Activated CD4-positive, alpha-beta memory T cell treated with anti-CD3 and anti-CD28 coated beads for 36 hours (primary cell): ENCODE results near the gene CHST12. TPM values are rescaled to one million over a fixed set of nuclear protein-coding genes. Genes with fewer than 3 reads are reported as not detected.
"Not testable (repeated sequence)": the region's sequence is repeated elsewhere in the genome, so short reads cannot be mapped to it uniquely, and the experiment has no call there.

Experiments used
- CTCF ChIA-PET: fragments of 350-600 bp; sonication (Branson Sonifier 250); formaldehyde crosslinking; loops from one replicate; lab custom pipeline; 2021; ENCODE audit warnings: antibody characterized with exemption, inconsistent platforms; lab: Charles Lee
- POLR2A ChIA-PET: fragments of 350-600 bp; sonication (Branson Sonifier 250); formaldehyde crosslinking; loops from one replicate; lab custom pipeline; 2021; ENCODE audit warnings: antibody characterized with exemption; lab: Charles Lee
- DNase-seq: peaks from one replicate; pipeline ENCODE4 v3.0.0-alpha.2; 2020
- H3K27ac Mint-ChIP-seq: one replicate; pipeline ENCODE4 v1.8.0; 2021; ENCODE audit warnings: mixed read lengths
- H3K27me3 Mint-ChIP-seq: one replicate; pipeline ENCODE4 v1.8.0; 2021; ENCODE audit warnings: mixed read lengths
- H3K36me3 Mint-ChIP-seq: one replicate; pipeline ENCODE4 v1.8.0; 2021; ENCODE audit warnings: mixed read lengths
- H3K4me1 Mint-ChIP-seq: one replicate; pipeline ENCODE4 v1.8.0; 2021; ENCODE audit warnings: low read depth, mixed read lengths
- H3K4me3 Mint-ChIP-seq: one replicate; pipeline ENCODE4 v1.8.0; 2021; ENCODE audit warnings: mild to moderate bottlenecking, mixed read lengths
- H3K9me3 Mint-ChIP-seq: one replicate; pipeline ENCODE4 v1.8.0; 2021; ENCODE audit warnings: mixed read lengths
- intact Hi-C: fragments of 100-400 bp; cut with micrococcal nuclease; formaldehyde crosslinking; loops from one replicate; pipeline ENCODE4 v1.15.1; 2023
- total RNA-seq, 2 experiments: library from RNA; stranded (reverse); gene quantifications; one replicate each; pipeline ENCODE4 v1.2.3, GENCODE V29; 2021

Gene CHST12
- total RNA-seq, 2 experiments from 2014 or later: 3.7 to 3.9 TPM

GRCh38 chr7:2390020-2390816, 13.2 kb upstream of the CHST12 start:
- DNase-seq, H3K27ac Mint-ChIP-seq, intact Hi-C loops, POLR2A ChIA-PET, H3K4me1 Mint-ChIP-seq, H3K36me3 Mint-ChIP-seq, CTCF ChIA-PET, H3K27me3 Mint-ChIP-seq, H3K9me3 Mint-ChIP-seq, H3K4me3 Mint-ChIP-seq: not testable (repeated sequence)

GRCh38 chr7:2393706-2394105, 9.7 kb upstream of the CHST12 start:
- H3K27ac Mint-ChIP-seq: no peak overlapping the region
- DNase-seq: no peak
- H3K9me3 Mint-ChIP-seq: no peaks in the 10 kb centered on the region
- intact Hi-C loops: no loop called here
- H3K4me3 Mint-ChIP-seq: no peak overlapping the region
- no peaks in the 10 kb centered on the region for H3K27me3 Mint-ChIP-seq
- ChIA-PET CTCF (interaction anchor here (0.6 to 1.1 kb wide), 2 partner anchors 17 to 38 kb away, joined by 3 to 4 read pairs; no protein-coding TSS in a partner anchor), POLR2A (interaction anchor here (0.6 kb wide), 1 partner anchor 303 kb away, joined by 3 read pairs; no protein-coding TSS in a partner anchor)
- no peaks in the 10 kb centered on the region for H3K36me3 Mint-ChIP-seq
- H3K4me1 Mint-ChIP-seq: peaks cover 1% of the 10 kb centered on the region

- no peak overlapping the region for H3K4me3 Mint-ChIP-seq
- H3K27me3 Mint-ChIP-seq: no peaks in the 10 kb centered on the region
- H3K4me1 Mint-ChIP-seq: peaks cover 4% of the 10 kb centered on the region
- POLR2A ChIA-PET: no interaction called here
- H3K27ac Mint-ChIP-seq: no peak overlapping the region
- no peaks in the 10 kb centered on the region for H3K9me3 Mint-ChIP-seq
- no peak for DNase-seq
- no peaks in the 10 kb centered on the region for H3K36me3 Mint-ChIP-seq
- intact Hi-C loops: no loop called here
- CTCF ChIA-PET: no interaction called here
These were observed 8.8 kb upstream of the CHST12 start for GRCh38 chr7:2394566-2395082.

GRCh38 chr7:2398506-2398905, 4.9 kb upstream of the CHST12 start:
- Mint-ChIP-seq H3K9me3 (no peaks in the 10 kb centered on the region), H3K27me3 (no peaks in the 10 kb centered on the region), H3K4me1 (peaks cover 16% of the 10 kb centered on the region), H3K36me3 (no peaks in the 10 kb centered on the region), H3K27ac (no peak overlapping the region), H3K4me3 (no peak overlapping the region)
- ChIA-PET POLR2A (no interaction called here), CTCF (no interaction called here)
- no peak for DNase-seq
- intact Hi-C loops: no loop called here

GRCh38 chr7:2399848-2400587, 3.4 kb upstream of the CHST12 start:
- DNase-seq: peak; percentile 44
- peak overlapping the region; percentile 25 for H3K27ac Mint-ChIP-seq
- no peak overlapping the region for H3K4me3 Mint-ChIP-seq
- H3K36me3 Mint-ChIP-seq: no peaks in the 10 kb centered on the region
- no peaks in the 10 kb centered on the region for H3K27me3 Mint-ChIP-seq
- CTCF ChIA-PET: no interaction called here
- no peaks in the 10 kb centered on the region for H3K9me3 Mint-ChIP-seq
- peaks cover 23% of the 10 kb centered on the region for H3K4me1 Mint-ChIP-seq
- POLR2A ChIA-PET: no interaction called here
- intact Hi-C loops: loop anchor here (5.0 kb wide), 2 partner anchors 122 to 232 kb away; partner anchors contain the start of gene TTYH3

- H3K36me3 Mint-ChIP-seq: peaks cover 4% of the 10 kb centered on the region
- no peak for DNase-seq
- H3K27ac Mint-ChIP-seq: no peak overlapping the region
- peaks cover 42% of the 10 kb centered on the region for H3K4me1 Mint-ChIP-seq
- no peaks in the 10 kb centered on the region for H3K9me3 Mint-ChIP-seq
- H3K4me3 Mint-ChIP-seq: peak overlapping the region; percentile 79
- CTCF ChIA-PET: interaction anchor here (0.8 to 5.4 kb wide), 3 partner anchors 27 to 160 kb away, joined by 3 to 46 read pairs (median 3); partner anchors contain the start of genes MRM2 and NUDT1
- no peaks in the 10 kb centered on the region for H3K27me3 Mint-ChIP-seq
- intact Hi-C loops: loop anchor here (5.0 kb wide), 2 partner anchors 120 to 230 kb away; partner anchors contain the start of gene TTYH3
- POLR2A ChIA-PET: no interaction called here
These were observed 761 bp upstream of the CHST12 start for GRCh38 chr7:2402687-2403013.

GRCh38 chr7:2403718-2404648, 572 bp downstream of the CHST12 start:
- Mint-ChIP-seq H3K4me1 (peaks cover 53% of the 10 kb centered on the region), H3K36me3 (peaks cover 4% of the 10 kb centered on the region), H3K4me3 (peak overlapping the region; percentile 73), H3K27me3 (no peaks in the 10 kb centered on the region), H3K27ac (no peak overlapping the region), H3K9me3 (no peaks in the 10 kb centered on the region)
- CTCF ChIA-PET: interaction anchor here (0.6 to 5.4 kb wide), 6 partner anchors 16 to 162 kb away, joined by 3 to 46 read pairs (median 3); partner anchors contain the start of genes MRM2 and NUDT1
- peak; percentile 45 for DNase-seq
- POLR2A ChIA-PET: no interaction called here
- intact Hi-C loops: loop anchor here (5.0 kb wide), 2 partner anchors 118 to 228 kb away; partner anchors contain the start of gene TTYH3

- CTCF ChIA-PET: interaction anchor here (1.0 to 5.4 kb wide), 4 partner anchors 15 to 66 kb away, joined by 3 to 46 read pairs (median 4); no protein-coding TSS in a partner anchor
- H3K27ac Mint-ChIP-seq: peak overlapping the region; percentile 6
- no peaks in the 10 kb centered on the region for H3K9me3 Mint-ChIP-seq
- POLR2A ChIA-PET: interaction anchor here (1.3 kb wide), 1 partner anchor 163 kb away, joined by 4 read pairs; the partner anchor contains the start of genes MRM2 and NUDT1
- peaks cover 4% of the 10 kb centered on the region for H3K36me3 Mint-ChIP-seq
- peak overlapping the region; percentile 73 for H3K4me3 Mint-ChIP-seq
- DNase-seq: no peak
- no peaks in the 10 kb centered on the region for H3K27me3 Mint-ChIP-seq
- H3K4me1 Mint-ChIP-seq: peaks cover 56% of the 10 kb centered on the region
- intact Hi-C loops: loop anchor here (5.0 kb wide), 3 partner anchors 52 to 228 kb away; partner anchors contain the start of genes EIF3B and TTYH3
These were observed 1.3 kb downstream of the CHST12 start for GRCh38 chr7:2404714-2405119.

GRCh38 chr7:2405201-2405600, 1.8 kb downstream of the CHST12 start:
- intact Hi-C loops: loop anchor here (5.0 kb wide), 1 partner anchor 53 kb away; the partner anchor contains the start of gene EIF3B
- no peaks in the 10 kb centered on the region for H3K9me3 Mint-ChIP-seq
- peaks cover 58% of the 10 kb centered on the region for H3K4me1 Mint-ChIP-seq
- H3K27ac Mint-ChIP-seq: peak overlapping the region; percentile 84
- H3K4me3 Mint-ChIP-seq: peak overlapping the region; percentile 73
- peaks cover 4% of the 10 kb centered on the region for H3K36me3 Mint-ChIP-seq
- H3K27me3 Mint-ChIP-seq: no peaks in the 10 kb centered on the region
- no peak for DNase-seq
- ChIA-PET CTCF (interaction anchor here (1.4 to 5.4 kb wide), 4 partner anchors 25 to 63 kb away, joined by 3 to 46 read pairs (median 4); no protein-coding TSS in a partner anchor), POLR2A (interaction anchor here (1.2 to 1.3 kb wide), 2 partner anchors 164 to 352 kb away, joined by 3 to 4 read pairs; partner anchors contain the start of genes MRM2 and NUDT1)

- H3K27ac Mint-ChIP-seq: peak overlapping the region; percentile 84
- intact Hi-C loops: loop anchor here (1.0 to 5.0 kb wide), 3 partner anchors 9 to 53 kb away; partner anchors contain the start of gene EIF3B
- peak; percentile 89 for DNase-seq
- ChIA-PET CTCF (interaction anchor here (0.9 to 5.4 kb wide), 6 partner anchors 14 to 248 kb away, joined by 3 to 46 read pairs (median 3); no protein-coding TSS in a partner anchor), POLR2A (interaction anchor here (1.2 to 1.8 kb wide), 3 partner anchors 13 to 351 kb away, joined by 3 to 9 read pairs (median 4); partner anchors contain the start of genes MRM2 and NUDT1)
- no peaks in the 10 kb centered on the region for H3K27me3 Mint-ChIP-seq
- no peaks in the 10 kb centered on the region for H3K9me3 Mint-ChIP-seq
- H3K4me1 Mint-ChIP-seq: peaks cover 60% of the 10 kb centered on the region
- peaks cover 4% of the 10 kb centered on the region for H3K36me3 Mint-ChIP-seq
- H3K4me3 Mint-ChIP-seq: peak overlapping the region; percentile 73
These were observed 2.4 kb downstream of the CHST12 start for GRCh38 chr7:2405601-2406345.
